ENCODE results near the gene HELZ2. TPM values are rescaled to one million over a fixed set of nuclear protein-coding genes. Genes with fewer than 3 reads are reported as not detected.

The HELZ2 gene
- total and polyA plus RNA-seq, 2 experiments from 2014 or later = 5.2 to 48.9 TPM

DNA sequence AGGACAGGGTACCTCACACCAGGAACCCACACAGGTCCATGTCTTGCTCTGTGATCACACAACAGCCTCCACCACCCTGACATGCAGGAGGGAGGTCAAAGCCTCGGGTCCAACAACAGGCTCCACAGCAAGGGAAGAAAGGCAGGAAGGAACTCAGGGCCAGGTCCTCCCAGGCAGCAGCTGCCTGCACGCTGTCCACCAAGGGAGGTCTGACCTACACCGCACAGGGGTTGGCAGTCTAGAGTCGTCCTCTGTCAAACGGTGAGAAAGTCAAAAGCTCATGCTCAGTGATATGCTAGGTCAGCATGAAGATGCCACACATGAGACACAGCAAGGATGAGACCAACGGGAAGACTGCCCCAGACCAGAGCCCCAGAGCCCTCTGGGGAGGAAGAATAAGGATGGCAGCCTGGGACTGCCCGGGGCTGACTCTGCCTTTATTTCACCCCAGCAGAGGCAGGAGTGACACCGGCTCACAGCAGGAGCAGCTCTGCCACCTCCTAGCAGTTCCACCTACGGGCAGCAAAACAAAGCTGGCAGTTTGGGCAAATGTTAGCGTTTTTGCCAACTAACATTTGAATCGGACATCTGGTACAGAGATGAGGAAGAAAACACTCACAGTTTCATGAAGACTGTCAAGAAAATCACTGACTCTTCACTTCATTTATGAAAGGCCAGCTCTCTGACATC is 44.4 kb upstream of the HELZ2 start:
- H3K27ac Mint-ChIP-seq = no peak overlapping the region
- peaks cover 8% of the 10 kb centered on the region for H3K27me3 Mint-ChIP-seq (ENCODE audit: insufficient read depth, low read depth, poor library complexity)
- H4K20me1 ChIP-seq (replicated peaks; ENCODE audit: insufficient read depth) = no peaks in the 10 kb centered on the region; the same call in 1 of the 2 replicates
- peaks cover 49% of the 10 kb centered on the region for H3K79me2 ChIP-seq (replicated peaks; ENCODE audit: insufficient read depth)
- no peaks in the 10 kb centered on the region; the same call in 1 of the 2 replicates for H3K4me1 ChIP-seq (ENCODE audit: insufficient read depth)
- peaks cover 16% of the 10 kb centered on the region for H3K9me3 Mint-ChIP-seq
- no peak overlapping the region for H3K27ac ChIP-seq (ENCODE audit: low read depth)
- TF ChIP-seq NANOG (IDR thresholded peaks at IDR 0.05; ENCODE audit: borderline replicate concordance) (no peak), ZNF114 (CRISPR knock-in tag; IDR thresholded peaks at IDR 0.05) (no peak), POLR2AphosphoS5 (IDR thresholded peaks at IDR 0.05; ENCODE audit: low read depth) (no peak), ETS1 (IDR thresholded peaks at IDR 0.05) (no peak), CREB1 (CRISPR knock-in tag; IDR thresholded peaks at IDR 0.05; ENCODE audit: low read depth) (no peak), ZNF331 (CRISPR knock-in tag; IDR thresholded peaks at IDR 0.05; ENCODE audit: low read depth) (no peak), JUNB (IDR thresholded peaks at IDR 0.05; ENCODE audit: unreplicated experiment) (no peak), ZNF462 (CRISPR knock-in tag; IDR thresholded peaks at IDR 0.05) (no peak), EZH2 (IDR thresholded peaks at IDR 0.05; ENCODE audit: low read depth, unreplicated experiment) (no peak)
- TF ChIP-seq, protein P1, sequence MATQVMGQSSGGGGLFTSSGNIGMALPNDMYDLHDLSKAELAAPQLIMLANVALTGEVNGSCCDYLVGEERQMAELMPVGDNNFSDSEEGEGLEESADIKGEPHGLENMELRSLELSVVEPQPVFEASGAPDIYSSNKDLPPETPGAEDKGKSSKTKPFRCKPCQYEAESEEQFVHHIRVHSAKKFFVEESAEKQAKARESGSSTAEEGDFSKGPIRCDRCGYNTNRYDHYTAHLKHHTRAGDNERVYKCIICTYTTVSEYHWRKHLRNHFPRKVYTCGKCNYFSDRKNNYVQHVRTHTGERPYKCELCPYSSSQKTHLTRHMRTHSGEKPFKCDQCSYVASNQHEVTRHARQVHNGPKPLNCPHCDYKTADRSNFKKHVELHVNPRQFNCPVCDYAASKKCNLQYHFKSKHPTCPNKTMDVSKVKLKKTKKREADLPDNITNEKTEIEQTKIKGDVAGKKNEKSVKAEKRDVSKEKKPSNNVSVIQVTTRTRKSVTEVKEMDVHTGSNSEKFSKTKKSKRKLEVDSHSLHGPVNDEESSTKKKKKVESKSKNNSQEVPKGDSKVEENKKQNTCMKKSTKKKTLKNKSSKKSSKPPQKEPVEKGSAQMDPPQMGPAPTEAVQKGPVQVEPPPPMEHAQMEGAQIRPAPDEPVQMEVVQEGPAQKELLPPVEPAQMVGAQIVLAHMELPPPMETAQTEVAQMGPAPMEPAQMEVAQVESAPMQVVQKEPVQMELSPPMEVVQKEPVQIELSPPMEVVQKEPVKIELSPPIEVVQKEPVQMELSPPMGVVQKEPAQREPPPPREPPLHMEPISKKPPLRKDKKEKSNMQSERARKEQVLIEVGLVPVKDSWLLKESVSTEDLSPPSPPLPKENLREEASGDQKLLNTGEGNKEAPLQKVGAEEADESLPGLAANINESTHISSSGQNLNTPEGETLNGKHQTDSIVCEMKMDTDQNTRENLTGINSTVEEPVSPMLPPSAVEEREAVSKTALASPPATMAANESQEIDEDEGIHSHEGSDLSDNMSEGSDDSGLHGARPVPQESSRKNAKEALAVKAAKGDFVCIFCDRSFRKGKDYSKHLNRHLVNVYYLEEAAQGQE (IDR thresholded peaks at IDR 0.05; ENCODE audit: unreplicated experiment) = no peak
- no peaks in the 10 kb centered on the region for H3F3A ChIP-seq (replicated peaks; ENCODE audit: low read depth)
- peaks cover 9% of the 10 kb centered on the region for H3K4me1 Mint-ChIP-seq
- no peaks in the 10 kb centered on the region for H3K27me3 ChIP-seq (ENCODE audit: insufficient read depth)
- ATAC-seq (no peak), DNase-seq (ENCODE audit: low spot score) (no peak)
- H2AFZ ChIP-seq = no peak overlapping the region
- H3K4me3 ChIP-seq = no peak overlapping the region
- no peaks in the 10 kb centered on the region; the same call in 1 of the 2 replicates for H3K36me3 ChIP-seq (ENCODE audit: insufficient read depth)
- H3K4me2 ChIP-seq = no peak overlapping the region
- peaks cover 55% of the 10 kb centered on the region for H3K36me3 Mint-ChIP-seq (ENCODE audit: low read depth)
- no peaks in the 10 kb centered on the region for H3K9me2 ChIP-seq (ENCODE audit: insufficient read depth)
- no peak overlapping the region for H3K4me3 Mint-ChIP-seq
